IPS-18c (cell line): ENCODE results near the gene TRIM69.
"Not testable (repeated sequence)": the region's sequence is repeated elsewhere in the genome, so short reads cannot be mapped to it uniquely, and the experiment has no call there.

Source experiments
- H3K4me3 ChIP-seq: 2 replicates; pipeline ENCODE4 v1.7.0; 2013; ENCODE audit warnings: low read depth, mild to moderate bottlenecking, low read length, moderate library complexity; ENCODE audit not compliant: insufficient read depth
- H3K9me3 ChIP-seq: one replicate; pipeline ENCODE4 v1.6.1; 2013; ENCODE audit warnings: mild to moderate bottlenecking, low read length, moderate library complexity; ENCODE audit not compliant: control insufficient read depth, insufficient read depth

TRIM69 gene

DNA sequence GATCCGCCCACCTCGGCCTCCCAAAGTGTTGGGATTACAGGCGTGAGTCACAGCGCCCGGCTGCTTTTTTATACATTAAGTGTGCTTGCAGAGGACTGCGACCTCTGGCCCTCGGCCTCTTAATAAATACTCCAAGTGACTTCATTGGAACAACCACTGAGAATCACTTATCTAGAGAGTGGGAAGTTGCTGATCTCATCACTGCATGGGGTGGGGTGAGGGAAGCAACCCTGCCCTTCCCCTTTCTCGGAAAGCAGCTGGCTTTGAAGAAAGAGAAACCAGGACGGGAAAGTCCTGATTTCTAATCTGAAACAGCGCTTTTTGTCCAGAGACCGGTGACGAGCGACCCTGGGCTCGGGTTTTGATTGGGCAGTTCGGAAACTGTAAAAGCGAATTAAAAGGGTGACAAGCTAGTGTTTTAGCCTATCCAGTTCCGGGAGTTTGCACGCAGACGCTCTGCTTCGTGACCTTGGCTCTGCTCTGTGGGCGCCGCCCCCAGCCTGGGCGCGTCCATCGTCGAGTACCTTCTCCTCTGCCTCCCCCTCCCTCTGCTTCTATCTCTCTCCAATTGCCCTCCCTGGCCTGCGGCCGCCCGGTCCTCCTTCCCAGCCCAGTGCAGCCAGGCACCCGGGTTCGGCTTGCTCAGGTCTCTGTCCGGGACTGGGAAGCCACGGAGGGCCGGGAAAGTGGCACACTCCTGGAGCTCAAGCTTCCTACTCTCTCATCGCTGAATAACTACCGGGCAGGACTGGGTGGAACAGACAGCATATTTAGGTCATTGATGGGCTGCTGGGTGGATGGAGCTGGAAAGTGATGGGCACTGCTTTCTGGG, 7.5 kb upstream of the TRIM69 start:
- no peaks in the 10 kb centered on the region for H3K9me3 ChIP-seq
- peak overlapping the region; percentile 91 for H3K4me3 ChIP-seq

DNA sequence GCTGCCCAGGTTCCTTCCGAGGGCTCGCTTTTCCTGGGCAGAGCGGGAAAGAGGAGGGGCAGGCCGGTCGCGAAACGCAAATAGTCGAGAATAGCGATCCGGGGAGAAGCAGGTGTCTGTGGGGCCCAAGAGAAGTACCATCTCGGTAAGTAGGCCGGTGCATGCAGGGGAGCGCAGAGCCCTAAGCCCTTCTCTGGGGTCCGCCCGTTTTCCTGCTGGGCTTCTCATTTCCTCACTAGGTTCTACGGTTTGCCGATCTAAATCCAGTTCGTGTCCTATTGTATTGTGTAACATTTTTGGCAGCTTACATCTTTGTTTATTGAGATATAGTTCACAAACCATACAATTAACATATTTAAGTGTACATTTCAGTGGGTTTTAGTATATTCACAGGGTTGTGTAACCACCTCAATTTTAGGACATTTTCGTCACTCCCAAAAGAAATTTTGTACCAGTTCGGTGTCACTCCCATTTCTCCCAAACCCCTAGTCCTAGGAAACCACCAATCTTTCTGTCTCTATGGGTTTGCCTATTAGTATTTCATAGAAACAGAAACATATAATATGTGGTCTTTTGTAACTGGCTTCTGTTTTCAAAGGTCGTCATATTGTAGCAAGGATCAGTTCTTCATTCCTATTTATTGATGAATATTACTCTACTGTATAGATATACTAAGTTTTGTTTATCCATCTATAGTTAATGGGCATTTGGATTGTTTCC, 6.8 kb upstream of the TRIM69 start:
- peak overlapping the region; percentile 91 for H3K4me3 ChIP-seq
- no peaks in the 10 kb centered on the region for H3K9me3 ChIP-seq

DNA sequence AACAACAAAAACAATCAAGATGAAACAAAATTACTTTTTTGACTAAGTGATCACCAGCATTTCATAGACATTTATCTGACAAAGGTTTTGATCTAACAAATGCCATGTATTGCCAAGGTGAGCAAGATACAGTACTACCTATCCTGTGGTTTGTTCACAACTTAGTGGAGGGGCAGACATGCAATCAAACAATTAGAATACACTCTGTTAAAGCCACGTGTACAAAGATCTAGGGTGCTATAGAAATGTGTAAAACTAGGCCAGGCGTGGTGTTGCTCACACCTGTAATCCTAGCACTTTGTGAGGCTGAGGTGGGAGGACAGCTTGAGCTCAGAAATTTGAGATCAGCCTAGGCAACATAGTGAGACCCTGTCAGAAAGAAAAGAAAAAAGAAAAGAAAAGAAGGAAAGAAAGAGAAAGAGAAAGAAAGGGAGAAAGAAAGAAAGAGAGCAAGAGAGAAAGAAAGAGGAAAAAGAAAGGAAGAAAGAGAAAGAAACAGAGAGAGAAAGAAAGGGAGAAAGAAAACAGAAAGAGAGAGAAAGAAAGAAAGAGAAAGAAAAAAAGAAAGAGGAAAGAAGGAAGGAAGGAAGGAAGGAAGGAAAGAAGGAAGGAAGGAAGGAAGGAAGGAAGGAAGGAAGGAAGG, 1.4 kb upstream of the TRIM69 start:
- no peaks in the 10 kb centered on the region for H3K9me3 ChIP-seq
- no peak overlapping the region for H3K4me3 ChIP-seq

DNA sequence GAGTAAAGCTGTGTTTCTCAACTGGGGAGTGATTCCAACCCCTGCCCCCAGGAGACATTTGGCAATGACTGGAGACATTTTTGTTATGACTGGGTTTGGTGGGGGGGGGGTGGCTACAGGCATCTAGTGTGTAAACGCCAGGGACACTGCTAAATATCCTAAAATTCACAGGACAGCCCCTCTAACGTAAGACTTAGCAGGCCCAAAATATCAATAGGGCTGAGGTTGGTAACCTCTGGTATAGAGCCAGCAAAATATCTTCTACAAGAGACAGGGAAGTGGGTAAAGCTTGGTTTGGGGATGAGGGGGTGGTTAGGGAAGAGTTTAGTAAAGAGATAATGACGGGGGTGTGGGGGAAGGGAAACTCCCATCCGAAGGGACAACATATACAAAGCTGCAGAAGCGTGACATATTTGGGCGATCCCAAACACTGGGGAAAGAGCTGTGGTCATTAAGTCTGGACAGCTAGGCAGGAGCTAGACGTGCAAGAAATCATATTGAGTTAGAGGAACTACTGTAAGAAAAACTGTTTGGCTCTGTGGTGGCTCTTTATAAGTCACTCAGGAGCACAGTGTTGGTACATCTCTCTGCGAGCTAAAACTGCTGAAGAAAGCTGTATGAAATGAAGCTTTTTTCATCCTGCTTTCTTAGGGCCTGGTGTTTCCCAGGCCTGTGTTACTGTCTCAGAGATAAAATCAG, 697 bp upstream of the TRIM69 start:
- Histone ChIP-seq H3K9me3 (no peaks in the 10 kb centered on the region), H3K4me3 (no peak overlapping the region)

DNA sequence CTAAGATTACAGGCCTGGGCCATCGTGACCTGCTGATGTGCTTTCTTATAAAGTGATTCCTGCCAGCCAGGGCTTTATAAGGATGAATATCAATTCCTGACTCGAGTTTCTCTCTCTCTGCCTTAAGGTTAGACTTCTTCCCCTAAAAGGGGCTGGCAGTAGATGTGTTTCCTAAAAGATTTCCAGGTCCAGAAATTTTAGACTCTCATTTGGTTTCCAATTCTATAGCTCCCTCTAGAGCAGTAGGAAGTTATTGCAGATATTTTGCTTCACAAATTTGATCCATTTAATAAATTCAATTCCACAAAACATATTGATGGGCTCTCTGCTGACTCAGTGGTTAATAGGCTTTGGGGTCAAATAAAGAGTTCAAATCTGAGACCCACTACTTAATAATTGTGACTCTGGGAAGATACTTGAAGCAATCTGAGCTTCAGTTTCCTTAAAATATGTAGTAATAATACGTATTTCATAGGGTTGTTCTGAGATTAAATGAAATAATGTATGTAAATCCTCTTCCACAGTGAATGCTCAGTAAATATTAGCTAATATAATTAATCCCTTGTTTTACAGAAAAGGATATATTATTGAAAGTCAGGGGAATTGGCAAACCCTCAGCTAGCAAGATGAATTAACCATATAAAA, 2.1 kb downstream of the TRIM69 start:
- Histone ChIP-seq H3K9me3 (no peaks in the 10 kb centered on the region), H3K4me3 (no peak overlapping the region)

DNA sequence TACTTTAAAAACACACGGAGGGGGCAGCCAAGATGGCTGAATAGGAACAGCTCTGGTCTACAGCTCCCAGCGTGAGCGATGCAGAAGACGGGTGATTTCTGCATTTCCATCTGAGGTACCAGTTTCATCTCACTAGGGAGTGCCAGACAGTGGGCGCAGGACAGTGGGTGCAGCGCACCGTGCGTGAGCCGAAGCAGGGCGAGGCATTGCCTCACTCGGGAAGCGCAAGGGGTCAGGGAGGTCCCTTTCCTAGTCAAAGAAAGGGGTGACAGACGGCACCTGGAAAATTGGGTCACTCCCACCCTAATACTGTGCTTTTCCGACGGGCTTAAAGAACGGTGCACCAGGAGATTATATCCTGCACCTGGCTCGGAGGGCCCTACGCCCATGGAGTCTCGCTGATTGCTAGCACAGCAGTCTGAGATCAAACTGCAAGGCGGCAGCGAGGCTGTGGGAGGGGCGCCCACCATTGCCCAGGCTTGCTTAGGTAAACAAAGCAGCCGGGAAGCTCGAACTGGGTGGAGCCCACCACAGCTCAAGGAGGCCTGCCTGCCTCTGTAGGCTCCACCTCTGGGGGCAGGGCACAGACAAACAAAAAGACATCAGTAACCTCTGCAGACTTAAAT, 3.0 kb downstream of the TRIM69 start:
- not testable (repeated sequence) for H3K4me3 ChIP-seq, H3K9me3 ChIP-seq

DNA sequence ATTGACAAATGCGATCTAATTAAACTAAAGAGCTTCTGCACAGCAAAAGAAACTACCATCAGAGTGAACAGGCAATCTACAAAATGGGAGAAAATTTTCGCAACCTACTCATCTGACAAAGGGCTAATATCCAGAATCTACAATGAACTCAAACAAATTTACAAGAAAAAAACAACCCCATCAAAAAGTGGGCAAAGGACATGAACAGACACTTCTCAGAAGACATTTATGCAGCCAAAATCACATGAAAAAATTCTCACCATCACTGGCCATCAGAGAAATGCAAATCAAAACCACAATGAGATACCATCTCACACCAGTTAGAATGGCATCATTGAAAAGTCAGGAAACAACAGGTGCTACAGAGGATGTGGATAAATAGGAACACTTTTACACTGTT, 7.1 kb downstream of the TRIM69 start:
- H3K9me3 ChIP-seq, H3K4me3 ChIP-seq: not testable (repeated sequence)

DNA sequence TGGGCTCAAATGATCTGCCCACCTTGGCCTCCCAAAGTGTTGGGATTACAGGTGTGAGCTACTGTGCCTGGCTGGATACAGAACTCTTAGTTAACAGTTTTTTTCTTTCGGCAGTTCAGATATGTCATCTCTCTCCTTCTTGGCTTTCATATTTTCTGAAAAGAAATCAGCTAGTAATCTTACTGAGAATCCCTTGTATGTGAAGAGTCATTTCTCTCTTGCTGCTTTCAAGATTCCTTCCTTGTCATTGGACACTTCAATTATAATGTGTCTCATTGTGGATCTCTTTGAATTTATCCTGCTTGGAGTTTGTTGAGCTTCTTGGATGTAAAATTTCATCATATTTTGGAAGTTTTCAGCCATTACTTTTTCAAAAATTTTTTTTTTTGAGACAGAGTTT, 17.0 kb downstream of the TRIM69 start:
- H3K4me3 ChIP-seq, result no peak overlapping the region
- no peaks in the 10 kb centered on the region for H3K9me3 ChIP-seq

DNA sequence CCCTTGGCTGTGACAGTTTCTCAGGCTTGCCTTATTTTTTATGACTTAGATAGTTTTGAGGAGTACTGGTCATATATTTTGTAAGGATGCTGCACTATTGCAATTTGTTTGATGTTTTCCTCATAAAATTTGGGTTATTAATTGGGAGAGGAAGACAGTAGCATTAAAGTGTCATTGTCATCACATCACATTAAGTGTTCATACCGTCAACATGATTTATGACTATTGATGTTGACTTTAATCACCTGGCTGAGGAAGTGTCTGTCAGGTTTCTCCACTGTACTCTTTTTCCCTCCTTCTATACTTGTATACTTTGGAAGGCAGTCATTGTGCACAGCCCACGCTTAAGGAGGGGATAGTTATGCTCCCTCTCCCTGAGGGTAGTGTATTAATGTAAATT, 26.9 kb downstream of the TRIM69 start:
- H3K4me3 ChIP-seq, result no peak overlapping the region
- H3K9me3 ChIP-seq, result no peaks in the 10 kb centered on the region

DNA sequence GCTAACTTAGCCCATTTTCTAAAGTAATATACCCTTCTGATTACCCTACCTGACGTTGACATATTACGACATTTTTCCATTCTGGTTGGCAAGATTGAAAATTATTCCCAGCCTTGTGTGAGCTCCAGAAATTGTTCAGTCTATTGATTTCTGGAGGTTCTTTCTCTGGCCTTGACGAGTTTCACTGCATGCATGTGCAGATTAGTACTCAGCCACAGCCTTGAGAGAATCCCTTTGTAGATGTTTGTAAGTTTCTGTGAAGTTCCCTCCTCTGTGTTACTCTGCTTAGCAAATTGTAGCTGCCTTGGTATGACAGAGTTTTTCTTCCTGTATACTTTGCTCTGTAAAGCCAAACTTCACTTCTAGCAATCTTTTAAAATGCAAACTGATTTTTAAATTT, 27.5 kb downstream of the TRIM69 start:
- H3K4me3 ChIP-seq, result no peak overlapping the region
- no peaks in the 10 kb centered on the region for H3K9me3 ChIP-seq

DNA sequence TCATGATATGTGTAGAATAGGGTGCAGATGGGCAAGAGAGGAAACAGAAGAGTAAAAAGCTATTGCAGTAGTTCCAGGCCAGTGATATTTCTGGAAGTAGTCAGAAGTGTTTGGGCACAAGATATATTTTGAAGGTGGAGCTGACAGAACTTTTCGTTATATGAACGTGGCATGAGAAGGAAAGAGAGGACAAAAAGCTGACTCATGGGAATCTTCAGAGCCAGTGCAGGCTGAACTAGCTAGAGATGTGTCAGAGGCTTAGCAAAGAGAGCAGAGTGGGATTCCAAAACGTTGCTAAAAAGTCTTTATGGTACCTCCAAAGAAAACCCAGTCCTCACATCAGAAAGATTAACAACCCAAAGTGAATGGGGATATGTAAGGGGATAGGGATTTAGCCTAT, 28.7 kb downstream of the TRIM69 start:
- no peak overlapping the region for H3K4me3 ChIP-seq
- no peaks in the 10 kb centered on the region for H3K9me3 ChIP-seq

DNA sequence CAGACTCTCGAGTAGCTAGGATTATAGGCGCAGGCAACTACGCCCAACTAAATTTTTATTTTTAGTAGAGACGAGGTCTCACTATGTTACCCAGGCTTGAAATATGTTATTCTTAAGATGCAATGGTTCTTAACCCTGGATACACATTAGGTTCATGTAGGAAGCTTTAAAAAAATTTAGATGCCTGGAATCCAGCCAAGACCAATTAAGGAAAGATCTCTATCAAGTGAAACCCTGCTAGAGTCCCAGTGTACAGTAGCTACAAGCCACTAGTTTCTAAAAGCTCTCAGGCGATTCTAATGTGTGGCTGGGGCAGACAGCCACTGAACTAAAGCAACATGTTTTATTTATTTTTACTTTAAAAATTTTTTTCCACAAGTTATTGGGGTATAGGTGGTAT, 33.2 kb downstream of the TRIM69 start:
- Histone ChIP-seq H3K9me3 (no peaks in the 10 kb centered on the region), H3K4me3 (no peak overlapping the region)

DNA sequence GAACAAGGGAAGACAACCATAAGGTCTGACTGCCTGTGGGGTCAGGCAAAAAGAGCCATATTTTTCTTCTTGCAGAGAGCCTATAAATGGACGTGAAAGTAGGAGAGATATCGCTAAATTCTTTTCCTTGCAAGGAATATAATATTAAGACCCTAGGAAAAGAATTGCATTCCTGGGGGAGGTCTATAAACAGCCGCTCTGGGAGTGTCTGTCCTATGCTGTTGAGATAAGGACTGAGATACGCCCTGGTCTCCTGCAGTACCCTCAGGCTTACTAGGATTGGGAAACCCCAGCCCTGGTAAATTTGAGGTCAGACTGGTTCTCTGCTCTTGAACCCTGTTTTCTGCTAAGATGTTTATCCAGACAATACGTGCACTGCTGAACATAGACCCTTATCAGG, 34.4 kb downstream of the TRIM69 start:
- H3K4me3 ChIP-seq, result not testable (repeated sequence)

DNA sequence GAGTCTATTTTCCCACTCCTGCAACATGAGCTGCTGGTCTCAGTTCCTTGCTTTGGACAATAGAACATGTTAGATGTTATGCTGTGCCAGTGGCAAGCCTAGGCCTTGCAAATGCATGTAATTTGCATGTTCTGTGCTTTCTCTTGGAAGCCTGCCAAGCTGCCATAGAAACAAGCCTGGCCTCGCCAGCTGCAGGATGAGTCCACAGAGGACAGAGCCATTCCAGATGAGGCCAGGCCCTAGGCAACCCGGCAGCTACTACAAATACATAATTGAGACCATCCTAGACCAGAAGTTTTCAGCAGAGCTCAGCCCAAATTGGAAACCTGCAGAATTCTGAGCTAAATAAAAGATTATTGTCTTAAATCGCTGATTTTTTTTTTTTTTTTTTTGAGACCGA, 39.6 kb downstream of the TRIM69 start:
- Histone ChIP-seq H3K9me3 (no peaks in the 10 kb centered on the region), H3K4me3 (no peak overlapping the region)

More for the DNA sequence above, 34.4 kb downstream of the TRIM69 start:
- not testable (repeated sequence) for H3K9me3 ChIP-seq

DNA sequence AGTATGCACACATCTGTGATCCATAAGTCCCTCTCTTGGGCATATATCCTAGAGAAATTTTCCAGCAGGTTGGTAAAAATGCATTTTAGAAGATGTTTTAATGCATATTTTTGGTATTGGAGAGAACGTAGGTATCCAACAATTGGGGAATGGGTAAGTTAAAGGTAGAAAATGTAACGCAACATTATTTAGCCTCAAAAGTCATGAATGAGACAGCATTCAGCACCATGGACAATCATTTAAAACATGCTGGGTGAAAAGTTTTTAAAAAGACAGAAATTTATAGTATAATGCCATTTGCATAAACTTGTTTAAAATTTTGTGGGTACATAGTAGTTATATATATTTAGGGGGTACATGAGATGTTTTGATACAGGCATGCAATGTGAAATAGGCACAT, 43.4 kb downstream of the TRIM69 start:
- H3K9me3 ChIP-seq, result no peaks in the 10 kb centered on the region
- H3K4me3 ChIP-seq, result no peak overlapping the region

DNA sequence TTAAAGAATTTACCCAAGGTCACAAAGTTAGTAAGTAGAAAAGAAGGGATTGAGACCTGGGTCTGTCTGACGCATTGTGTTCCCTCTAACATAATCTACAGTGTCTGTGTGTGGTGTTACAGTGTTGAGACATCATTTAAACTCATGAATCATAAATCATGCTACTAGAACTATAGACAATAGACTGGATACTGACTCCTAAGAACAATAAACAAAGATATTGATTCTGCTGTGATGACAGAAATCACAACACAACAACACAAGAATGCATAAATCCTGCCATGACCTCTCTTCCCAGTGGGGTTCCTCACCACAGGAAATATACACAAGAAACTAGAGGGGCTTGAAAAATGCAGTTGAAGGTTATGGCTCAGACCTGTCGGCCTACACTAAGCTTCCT, 44.3 kb downstream of the TRIM69 start:
- no peak overlapping the region for H3K4me3 ChIP-seq
- no peaks in the 10 kb centered on the region for H3K9me3 ChIP-seq
